ENCODE data around the gene ENO1. TPM values are rescaled to one million over a fixed set of nuclear protein-coding genes. Genes with fewer than 3 reads are reported as not detected.

ENO1 gene
- total and polyA plus RNA-seq, 2 of the 8 experiments (the other 6 are each of a cell fraction or from before 2014, with no cell fraction given) = 1,763 to 2,117 TPM

GRCh38 chr1:8813016-8813763 is 65.3 kb downstream of the ENO1 start:
- Histone ChIP-seq H4K91ac (replicated peaks; ENCODE audit: insufficient read length, low read length) (no peak overlapping the region), H3K4me2 (ENCODE audit: insufficient read depth in 1 of 2, low read depth in 2 of 2, low read length in 2 of 2) (no peak overlapping the region), H3K14ac (ENCODE audit: insufficient read length) (no peak overlapping the region), H3K27me3 (replicated peaks in 1 of 4; ENCODE audit: control insufficient read depth in 3 of 4, extremely low read depth in 1 of 4, insufficient read depth in 3 of 4, low read length in 3 of 4) (no peaks in the 10 kb centered on the region), H2BK20ac (ENCODE audit: low read length) (no peak overlapping the region), H3K23ac (ENCODE audit: insufficient read length) (no peak overlapping the region), H4K20me1 (replicated peaks in 1 of 2; ENCODE audit: control insufficient read depth in 1 of 2, insufficient read depth in 2 of 2, low read length in 2 of 2) (peaks cover 6 to 9% of the 10 kb centered on the region in 2 experiments), H4K8ac (ENCODE audit: extremely low read depth, insufficient read depth, low read length) (no peak overlapping the region), H2BK12ac (ENCODE audit: low read depth, low read length) (no peak overlapping the region), H3K4me1 (replicated peaks in 1 of 4; ENCODE audit: control insufficient read depth in 3 of 4, insufficient read depth in 4 of 4, low read length in 3 of 4) (peaks cover 0 to 6% (median 4%) of the 10 kb centered on the region in 4 experiments; a peak in 5 of 7 replicates), H3K27ac (ENCODE audit: low read depth, low read length) (no peak overlapping the region), H3K36me3 (ENCODE audit: control insufficient read depth in 2 of 4, insufficient read depth in 4 of 4, low read length in 3 of 4) (no peaks in the 10 kb centered on the region), H2BK15ac (ENCODE audit: low read length) (no peak overlapping the region), H3K9ac (replicated peaks in 1 of 4; ENCODE audit: extremely low read depth in 1 of 4, low read depth in 3 of 4, low read length in 3 of 4) (no peak overlapping the region), H2AK5ac (ENCODE audit: low read depth, low read length) (no peak overlapping the region), H3K4me3 (ENCODE audit: extremely low read depth in 1 of 4, insufficient read depth in 2 of 4, low read depth in 3 of 4, low read length in 4 of 4) (no peak overlapping the region), H3K79me1 (ENCODE audit: low read depth, low read length) (peaks cover 9% of the 10 kb centered on the region; the same call in 1 of the 2 replicates), H2BK120ac (replicated peaks; ENCODE audit: low read depth, low read length) (no peak overlapping the region), H3K4ac (replicated peaks; ENCODE audit: insufficient read length, low read depth, low read length) (no peak overlapping the region), H3K9me3 (ENCODE audit: insufficient read depth in 2 of 2, low read depth in 1 of 2, low read length in 1 of 2) (no peaks in the 10 kb centered on the region), H2AFZ (ENCODE audit: low read length) (no peak overlapping the region), H3K79me2 (ENCODE audit: control insufficient read depth in 1 of 2, insufficient read depth in 2 of 2, low read length in 2 of 2) (peaks cover 18 to 87% of the 10 kb centered on the region in 2 experiments), H4K5ac (ENCODE audit: insufficient read length, low read depth, low read length) (no peak overlapping the region), H3K18ac (ENCODE audit: extremely low read depth, low read length) (no peak overlapping the region), H3K23me2 (ENCODE audit: low read depth, low read length) (peaks cover 3% of the 10 kb centered on the region; the same call in 1 of the 2 replicates), H2BK5ac (ENCODE audit: low read depth, low read length) (no peak overlapping the region), H3K56ac (replicated peaks; ENCODE audit: insufficient read length, low read depth, low read length) (no peak overlapping the region)
- DNase-seq (ENCODE audit: low read depth in 1 of 2, low spot score in 2 of 2) = no peak
- WGBS, 2 experiments (ENCODE audit: extremely low coverage in 1 of 2, insufficient coverage in 1 of 2, insufficient read length in 1 of 2, insufficient replicate concordance in 2 of 2, low coverage in 1 of 2, low lambda C conversion rate in 2 of 2, missing lambda C conversion rate in 1 of 2) = 88% methylated on average over 5 of the region's 6 CpGs; no CpG with 5 or more reads in 1 of the 2 experiments
- CTCF ChIA-PET (ENCODE audit: partially characterized antibody) = interaction anchor here (0.6 to 2.1 kb wide), 6 partner anchors 10 to 919 kb away, joined by 3 to 13 read pairs (median 4); no protein-coding TSS in a partner anchor
- no peak for FAIRE-seq
- POLR2A ChIA-PET (ENCODE audit: partially characterized antibody) = interaction anchor here (0.9 to 1.3 kb wide), 2 partner anchors 9 to 13 kb away, joined by 3 to 4 read pairs; no protein-coding TSS in a partner anchor
- TF ChIP-seq CHD2 (IDR thresholded peaks at IDR 0.05; ENCODE audit: low read length) (no peak), CHD1 (IDR thresholded peaks at IDR 0.05; ENCODE audit: low read depth, low read length) (no peak), SP1 (IDR thresholded peaks at IDR 0.05; ENCODE audit: low read depth, low read length) (no peak), ZNF274 (IDR thresholded peaks at IDR 0.05; ENCODE audit: borderline replicate concordance, extremely low read depth, low read length) (no peak), JUND (IDR thresholded peaks at IDR 0.05; ENCODE audit: low read length) (no peak), CEBPB (IDR thresholded peaks at IDR 0.05; ENCODE audit: low read depth, low read length) (no peak), KDM1A (IDR thresholded peaks at IDR 0.05; ENCODE audit: borderline replicate concordance, low read length) (no peak), POU5F1 (IDR thresholded peaks at IDR 0.05; ENCODE audit: low read depth, low read length) (no peak), FOSL1 (IDR thresholded peaks at IDR 0.05; ENCODE audit: insufficient read depth, low read depth, low read length) (no peak), KDM4A (IDR thresholded peaks at IDR 0.05; ENCODE audit: low read depth, low read length, severe bottlenecking) (no peak), SIX5 (IDR thresholded peaks at IDR 0.05; ENCODE audit: low read depth, low read length) (no peak)
- TF ChIP-seq, protein P1, sequence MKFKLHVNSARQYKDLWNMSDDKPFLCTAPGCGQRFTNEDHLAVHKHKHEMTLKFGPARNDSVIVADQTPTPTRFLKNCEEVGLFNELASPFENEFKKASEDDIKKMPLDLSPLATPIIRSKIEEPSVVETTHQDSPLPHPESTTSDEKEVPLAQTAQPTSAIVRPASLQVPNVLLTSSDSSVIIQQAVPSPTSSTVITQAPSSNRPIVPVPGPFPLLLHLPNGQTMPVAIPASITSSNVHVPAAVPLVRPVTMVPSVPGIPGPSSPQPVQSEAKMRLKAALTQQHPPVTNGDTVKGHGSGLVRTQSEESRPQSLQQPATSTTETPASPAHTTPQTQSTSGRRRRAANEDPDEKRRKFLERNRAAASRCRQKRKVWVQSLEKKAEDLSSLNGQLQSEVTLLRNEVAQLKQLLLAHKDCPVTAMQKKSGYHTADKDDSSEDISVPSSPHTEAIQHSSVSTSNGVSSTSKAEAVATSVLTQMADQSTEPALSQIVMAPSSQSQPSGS (IDR thresholded peaks at IDR 0.05; ENCODE audit: low read length) = no peak

Data from H1 (cell line).